Measurements from ENCODE around the gene PTPRN2.
"Not testable (repeated sequence)": the region's sequence is repeated elsewhere in the genome, so short reads cannot be mapped to it uniquely, and the experiment has no call there.

The PTPRN2 gene

DNA sequence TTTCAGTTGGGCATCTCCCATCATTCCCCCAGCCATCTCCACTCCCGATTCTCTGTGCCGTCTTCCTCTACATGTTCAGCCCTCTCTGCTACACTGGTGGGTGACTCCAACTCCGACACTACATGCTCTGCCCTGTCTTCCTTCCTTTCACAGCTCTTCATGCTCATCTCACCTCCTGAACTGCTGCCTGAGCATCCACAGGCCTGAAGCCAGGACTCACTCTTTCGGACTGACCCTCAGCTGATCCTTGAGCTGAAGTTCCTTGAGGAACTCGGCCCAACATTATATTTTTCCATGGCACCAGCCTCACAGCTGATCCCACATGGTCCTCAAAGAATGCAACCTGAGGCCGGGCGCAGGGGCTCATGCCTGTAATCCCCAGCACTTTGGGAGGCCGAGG, 538.4 kb downstream of the PTPRN2 start:
- DNase-seq (ENCODE audit: low spot score): no peak

DNA sequence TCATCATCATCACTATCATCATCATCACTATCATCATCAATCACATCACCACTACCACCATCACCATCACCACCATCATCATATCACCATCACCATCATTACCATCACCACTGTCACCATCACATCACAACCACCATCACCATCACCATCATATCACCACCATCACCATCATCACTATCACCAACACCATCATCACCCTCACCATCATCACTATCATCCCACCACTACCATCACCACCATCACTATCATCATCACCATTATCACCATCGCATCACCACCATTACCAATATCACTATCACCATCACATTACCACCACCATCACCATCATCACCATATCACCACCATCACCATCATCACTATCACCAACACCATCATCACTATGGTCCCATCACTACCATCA, 539.1 kb downstream of the PTPRN2 start:
- no peak for DNase-seq (ENCODE audit: low spot score)

DNA sequence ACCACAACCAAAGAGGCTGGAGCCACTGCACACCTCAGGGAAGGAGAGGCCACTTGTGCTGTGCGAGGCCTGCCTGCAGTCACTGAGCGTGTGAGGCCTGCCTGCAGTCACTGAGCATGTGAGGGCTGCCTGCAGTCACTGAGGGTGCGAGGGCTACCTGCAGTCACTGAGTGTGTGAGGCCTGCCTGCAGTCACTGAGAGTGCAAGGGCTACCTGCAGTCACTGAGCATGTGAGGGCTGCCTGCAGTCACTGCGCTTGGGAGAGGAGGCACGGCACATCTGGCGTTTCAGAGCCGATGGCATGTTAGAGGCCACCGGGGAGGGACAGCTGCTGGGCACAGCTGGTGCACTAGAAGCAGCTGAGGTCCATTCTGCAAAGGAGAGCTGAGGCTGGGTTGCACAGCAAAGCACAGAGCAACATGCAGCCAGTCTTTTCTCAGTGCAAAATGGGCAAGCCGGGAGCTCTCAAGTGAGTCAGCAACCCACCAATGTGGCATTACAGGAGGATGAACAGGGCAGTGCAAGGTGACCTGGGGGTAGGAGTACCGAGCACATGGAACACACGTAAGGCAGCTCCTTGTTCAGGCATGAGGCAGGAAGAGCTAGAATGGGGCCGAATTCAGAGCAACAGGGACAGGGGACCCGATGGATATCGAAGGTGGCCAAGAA, 540.1 kb downstream of the PTPRN2 start:
- no peak for DNase-seq (ENCODE audit: low spot score)

DNA sequence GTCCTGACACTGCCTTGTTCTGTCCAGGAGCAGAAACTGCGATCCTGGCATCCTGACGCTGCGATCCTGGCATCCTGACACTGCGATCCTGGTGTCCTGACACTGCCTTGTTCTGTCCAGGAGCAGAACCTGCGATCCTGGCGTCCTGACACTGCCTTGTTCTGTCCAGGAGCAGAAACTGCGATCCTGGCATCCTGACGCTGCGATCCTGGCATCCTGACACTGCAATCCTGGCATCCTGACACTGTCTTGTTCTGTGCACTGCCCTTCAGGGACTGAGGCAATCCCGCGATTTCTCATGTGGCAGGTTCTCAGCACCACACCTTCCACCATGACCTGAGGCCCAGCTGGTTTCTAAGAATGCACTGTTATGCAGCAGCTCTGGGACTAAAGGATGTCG, 541.4 kb downstream of the PTPRN2 start:
- DNase-seq (ENCODE audit: low spot score): not testable (repeated sequence)

DNA sequence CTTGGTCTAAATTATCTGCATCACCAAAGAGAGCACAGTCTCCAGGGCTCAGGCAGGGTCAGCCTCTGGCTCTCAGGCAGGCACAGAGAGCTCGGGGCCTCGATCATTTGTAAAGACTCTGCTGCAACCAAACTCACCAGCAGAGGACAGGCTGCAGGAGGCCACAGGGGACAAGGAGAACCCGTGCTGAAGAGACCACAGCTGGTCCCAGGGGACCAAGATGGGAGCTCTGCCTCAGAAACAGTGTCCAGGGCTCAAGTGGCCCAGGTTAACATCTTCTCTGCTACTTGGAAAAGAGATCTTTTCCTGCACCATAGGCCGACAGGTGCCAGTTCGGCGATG, 543.2 kb downstream of the PTPRN2 start:
- DNase-seq (ENCODE audit: low spot score): no peak

DNA sequence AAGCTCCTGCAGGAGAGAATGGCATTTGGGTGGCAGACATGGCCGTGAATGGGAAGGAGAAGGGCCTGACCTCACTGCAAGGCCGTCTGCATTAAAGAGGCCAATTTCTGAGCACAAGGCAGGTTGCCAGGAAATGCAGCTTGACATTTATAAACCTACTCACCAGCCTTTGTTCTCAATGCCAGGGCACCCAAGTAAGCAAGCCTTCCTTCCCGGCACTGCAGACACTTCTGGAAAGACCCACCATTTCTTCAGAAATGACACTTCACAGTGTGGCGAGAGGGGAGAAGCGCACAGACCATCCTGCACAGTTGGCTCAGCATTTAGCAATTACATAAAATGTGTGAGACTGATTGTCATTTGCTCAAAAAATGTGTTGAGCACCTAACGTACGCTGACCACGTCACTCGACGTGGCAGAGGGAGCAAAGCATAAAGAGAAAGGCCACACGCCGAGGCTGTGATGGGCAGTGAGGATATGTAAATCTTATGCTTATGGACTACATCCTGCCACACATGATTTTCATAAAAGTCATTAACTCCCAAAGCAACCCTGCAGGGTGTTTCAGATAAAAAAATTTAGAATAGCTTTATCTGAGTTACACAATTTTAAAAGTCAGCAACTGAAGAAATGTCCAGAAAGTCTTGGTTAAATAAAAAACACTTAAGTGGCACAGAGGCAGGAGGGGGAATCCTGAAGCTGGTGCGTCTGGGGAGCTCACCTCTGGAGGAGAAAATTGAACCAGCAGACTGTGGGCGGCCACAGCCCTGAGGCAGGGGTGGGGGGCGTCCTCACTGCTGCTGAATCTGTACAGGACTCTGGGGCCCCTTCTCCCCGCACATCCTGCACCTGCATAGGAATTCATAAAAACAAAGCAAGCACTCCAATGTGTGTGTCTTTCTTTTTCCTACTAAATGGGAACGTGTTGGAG, 543.8 kb downstream of the PTPRN2 start:
- DNase-seq (ENCODE audit: low spot score): no peak

DNA sequence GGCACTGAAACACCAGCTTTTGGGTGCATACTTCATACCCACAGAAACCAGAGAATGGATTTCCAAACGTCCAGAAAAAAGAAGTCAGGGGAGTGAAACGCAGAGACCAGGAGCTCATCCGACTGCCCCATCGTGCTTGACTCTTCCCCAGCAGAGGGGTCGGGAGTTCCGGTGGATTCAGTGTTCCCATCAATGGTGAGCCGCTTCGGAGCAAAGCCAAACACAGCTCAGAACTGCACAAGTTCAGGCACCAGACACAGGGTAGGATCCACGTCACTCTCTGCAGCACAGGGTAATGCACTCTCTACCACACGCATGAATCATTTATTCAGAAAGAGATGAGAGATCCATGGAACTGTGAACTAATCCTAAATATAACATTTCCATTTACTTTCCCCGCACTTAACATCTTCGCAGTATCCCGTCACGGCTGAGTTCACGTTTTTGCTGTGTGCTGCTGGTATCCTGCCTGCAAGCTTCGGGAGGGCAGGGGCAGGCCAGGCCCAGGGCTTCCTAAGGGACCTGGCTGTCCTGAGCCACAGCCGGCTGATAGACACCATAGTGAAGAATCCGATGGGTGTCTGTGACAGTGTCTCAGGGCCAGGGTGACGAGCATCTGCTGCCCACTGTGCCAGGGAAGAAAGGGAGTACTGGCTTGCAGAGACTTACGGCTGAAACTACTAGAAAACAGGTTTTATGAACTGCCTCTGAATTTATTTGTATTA, 545.3 kb downstream of the PTPRN2 start:
- DNase-seq (ENCODE audit: low spot score): no peak

DNA sequence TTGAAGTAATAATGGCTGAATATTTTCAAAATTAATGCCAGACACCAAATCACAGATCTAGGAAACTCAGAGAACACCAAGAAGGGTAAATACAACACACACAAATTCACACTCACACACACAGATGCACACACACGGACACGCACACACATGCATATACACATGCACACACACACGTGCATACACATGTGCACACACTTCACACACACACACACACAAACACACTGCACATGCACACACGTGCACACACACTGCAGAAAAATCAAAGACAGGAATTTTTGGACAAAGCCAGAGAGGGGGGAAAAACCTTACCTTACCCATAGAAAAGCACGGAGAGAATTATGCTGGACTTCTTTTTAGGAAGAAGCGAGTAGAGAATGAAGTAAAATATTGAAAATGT, 547.4 kb downstream of the PTPRN2 start:
- no peak for DNase-seq (ENCODE audit: low spot score)

DNA sequence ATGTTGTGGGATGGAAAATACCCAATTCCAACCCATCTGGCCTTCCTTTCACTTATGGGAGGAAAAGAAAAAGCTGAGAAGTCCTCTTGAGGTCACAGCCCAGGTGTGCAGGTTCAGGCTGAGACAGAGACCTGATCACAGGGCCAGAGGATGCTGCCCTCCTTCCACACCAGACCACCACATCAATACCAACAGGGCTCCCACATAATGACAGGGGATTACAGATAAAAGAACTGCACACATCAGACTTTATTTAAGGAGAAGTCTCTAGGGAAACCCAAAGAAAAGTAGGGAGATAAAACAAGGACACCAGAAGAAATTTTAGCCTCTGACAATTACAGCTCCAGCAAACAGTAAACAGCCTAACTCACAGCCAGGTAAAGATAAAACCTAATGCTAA, 548.4 kb downstream of the PTPRN2 start:
- no peak for DNase-seq (ENCODE audit: low spot score)

DNA sequence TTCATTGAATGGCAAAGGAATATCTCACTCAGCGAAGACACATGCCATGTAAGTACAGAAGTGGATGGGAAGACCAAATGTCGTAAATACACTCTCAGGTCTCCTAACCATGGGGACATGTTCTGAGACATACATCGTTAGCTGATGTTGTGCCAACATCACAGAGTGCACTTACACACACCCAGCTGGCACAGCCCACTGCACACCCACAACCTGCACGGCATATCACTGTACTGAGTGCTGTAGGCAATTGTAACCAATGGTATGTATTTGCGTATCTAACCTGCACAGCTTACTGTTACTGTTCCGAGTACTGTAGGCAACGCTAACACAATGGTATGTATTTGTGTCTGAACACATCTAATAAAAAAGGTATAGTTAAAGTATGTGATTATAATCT, 550.4 kb downstream of the PTPRN2 start:
- no peak for DNase-seq (ENCODE audit: low spot score)

DNA sequence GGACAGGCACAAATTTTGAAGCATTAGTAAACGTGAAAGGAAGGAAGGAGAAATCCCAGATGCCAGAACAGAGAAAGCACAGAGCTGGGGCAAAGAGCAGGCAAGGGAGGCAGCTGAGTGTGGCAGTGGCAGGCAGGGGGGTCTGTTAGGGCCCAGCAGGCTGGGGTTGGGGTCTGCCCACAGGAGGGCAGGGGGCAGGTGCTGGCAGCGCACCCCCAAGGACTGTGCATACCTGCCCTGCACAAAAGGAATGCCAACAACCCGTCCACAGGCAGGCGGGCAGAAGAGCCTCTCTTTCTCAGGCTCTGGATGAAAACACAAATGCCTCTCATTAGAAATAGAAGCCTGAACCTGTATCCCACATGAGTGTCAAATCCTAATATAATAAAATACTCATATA, 552.3 kb downstream of the PTPRN2 start:
- no peak for DNase-seq (ENCODE audit: low spot score)

DNA sequence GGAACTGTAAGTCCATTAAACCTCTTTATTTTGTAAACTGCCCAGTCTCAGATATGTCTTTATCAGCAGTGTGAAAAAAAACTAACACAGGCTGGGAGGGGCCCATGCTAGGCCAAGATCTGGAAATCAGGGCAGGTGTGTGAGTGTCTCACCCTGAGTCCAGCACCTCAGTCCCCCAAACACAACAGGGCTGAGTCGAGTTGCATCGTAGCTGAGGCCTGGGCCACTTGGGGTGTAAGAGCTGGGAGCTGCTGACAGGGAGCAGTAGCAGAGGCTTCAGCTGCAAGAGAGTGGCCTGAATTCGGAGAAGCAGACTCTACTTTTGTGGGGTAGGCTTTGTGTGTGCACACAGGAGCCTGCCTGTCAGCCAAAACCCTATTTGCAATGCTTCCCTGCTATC, 553.1 kb downstream of the PTPRN2 start:
- no peak for DNase-seq (ENCODE audit: low spot score)

DNA sequence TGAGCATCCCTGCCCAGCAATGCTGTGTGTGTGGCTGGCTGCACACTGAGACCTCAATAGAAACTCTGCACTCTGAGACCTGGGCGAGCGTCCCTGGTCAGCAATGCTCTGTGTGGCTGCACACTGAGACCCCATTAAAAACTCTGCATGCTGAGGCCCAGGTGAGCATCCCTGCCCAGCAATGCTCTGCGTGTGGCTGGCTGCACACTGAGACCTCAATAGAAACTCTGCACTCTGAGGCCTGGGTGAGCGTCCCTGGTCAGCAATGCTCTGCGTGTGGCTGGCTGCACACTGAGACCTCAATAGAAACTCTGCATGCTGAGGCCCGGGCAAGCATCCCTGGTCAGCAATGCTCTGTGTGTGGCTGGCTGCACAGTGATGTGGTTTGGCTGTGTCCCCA, 553.7 kb downstream of the PTPRN2 start:
- not testable (repeated sequence) for DNase-seq (ENCODE audit: low spot score)

DNA sequence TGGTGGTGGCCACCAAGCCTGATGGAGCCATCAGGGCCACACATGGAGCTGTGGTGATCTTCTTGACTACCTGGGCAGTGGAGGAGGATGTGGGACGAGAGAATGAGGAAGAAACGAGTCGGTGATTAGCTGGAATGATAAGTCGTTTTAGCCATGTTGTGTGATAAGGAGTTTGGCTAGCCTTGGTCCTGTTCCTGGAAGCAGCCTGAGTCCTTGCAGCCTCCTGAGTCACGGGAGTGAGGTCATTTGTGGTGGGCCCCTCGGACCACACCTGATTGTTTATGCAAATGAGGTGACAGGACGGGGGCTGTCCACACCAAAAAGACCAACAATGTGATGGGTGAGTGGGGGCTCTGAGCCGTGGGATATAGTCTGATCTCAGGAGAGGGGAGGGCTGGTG, 554.4 kb downstream of the PTPRN2 start:
- DNase-seq (ENCODE audit: low spot score): no peak

DNA sequence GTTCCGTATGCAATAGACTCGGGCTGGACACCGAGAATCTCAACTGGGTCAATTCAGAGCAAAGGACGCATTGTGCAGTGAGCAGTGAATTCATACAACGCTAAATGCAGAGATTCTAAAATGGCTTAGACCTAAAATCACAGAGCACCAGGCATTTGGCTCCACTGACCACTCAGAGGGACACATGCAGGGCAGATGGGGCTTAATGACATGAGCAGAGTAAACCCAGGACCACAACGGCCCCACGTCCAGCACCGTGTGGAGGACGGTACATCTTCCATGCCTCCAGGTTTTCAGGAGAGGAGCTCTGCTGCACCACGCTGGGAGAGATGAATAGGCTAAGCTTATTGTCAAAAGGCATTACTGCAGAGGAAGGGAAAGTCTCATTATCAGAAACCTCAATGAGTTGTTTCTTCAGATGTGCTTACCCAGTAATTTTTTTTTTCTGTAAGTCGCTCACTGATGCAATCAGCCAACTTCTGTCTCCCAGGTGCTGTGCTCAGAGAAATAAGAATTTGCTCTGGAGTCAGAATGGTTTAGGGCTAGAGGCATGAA, 555.0 kb downstream of the PTPRN2 start:
- no peak for DNase-seq (ENCODE audit: low spot score)

DNA sequence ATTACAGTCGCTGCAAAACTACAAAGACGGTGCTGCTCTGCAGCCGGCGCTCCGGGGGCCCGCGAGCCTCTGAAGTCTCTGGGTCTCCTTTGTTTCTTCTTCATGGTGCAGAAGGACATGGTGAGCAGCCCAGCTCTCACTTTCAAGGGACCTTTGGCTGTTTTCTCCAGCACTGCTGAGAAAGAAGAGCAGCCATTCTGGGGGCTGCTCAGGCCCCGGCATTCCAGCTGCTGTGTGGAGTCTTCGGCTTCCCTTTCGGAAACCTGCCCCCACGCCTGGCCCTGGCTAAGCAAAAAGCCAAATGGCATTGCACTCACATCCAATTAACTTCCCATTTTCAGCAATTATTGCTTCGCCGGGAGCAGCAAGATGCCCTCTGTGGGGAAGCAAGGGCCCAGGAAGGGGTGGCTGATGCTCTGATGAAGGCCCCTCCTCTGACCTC, 555.7 kb downstream of the PTPRN2 start:
- no peak for DNase-seq (ENCODE audit: low spot score)

DNA sequence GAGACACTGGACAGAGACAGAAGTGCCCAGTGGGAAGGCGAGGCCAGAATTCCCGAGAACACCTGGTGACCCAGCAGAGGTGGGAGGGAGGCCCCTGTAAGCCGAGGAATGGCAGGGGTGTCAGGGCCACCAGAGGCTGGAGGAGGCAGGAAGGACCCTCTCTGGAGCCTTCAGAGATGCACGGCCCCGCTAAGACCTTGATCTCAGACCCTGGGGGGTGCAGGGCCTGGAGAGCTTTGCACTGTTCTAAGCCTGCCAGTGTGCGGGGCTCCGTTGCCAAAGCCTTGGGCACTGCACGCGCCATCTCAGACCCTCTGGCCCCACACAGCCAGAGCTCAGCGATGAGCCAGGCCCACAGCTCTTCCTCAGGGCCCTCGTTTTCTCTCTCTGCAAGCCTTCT, 557.1 kb downstream of the PTPRN2 start:
- DNase-seq (ENCODE audit: low spot score): no peak

DNA sequence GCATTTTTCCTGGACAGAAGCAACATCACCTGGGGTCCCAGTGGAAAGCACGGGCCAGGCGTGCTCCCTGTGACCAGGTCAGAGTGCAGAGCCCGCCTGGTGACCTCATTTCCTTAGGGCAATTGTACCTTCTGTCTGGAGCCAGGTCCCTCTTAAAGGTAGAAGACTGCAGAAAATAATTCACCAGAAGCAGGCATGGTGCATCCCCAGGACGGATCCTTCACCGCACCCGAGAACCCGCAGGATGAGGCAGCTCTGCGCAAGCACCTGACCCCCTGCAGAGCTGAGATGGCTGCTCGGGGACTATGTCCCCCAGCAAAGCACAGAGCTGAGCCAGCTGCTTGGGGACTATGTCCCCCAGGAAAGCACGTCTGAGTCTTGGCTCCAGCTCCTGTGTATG, 557.6 kb downstream of the PTPRN2 start:
- no peak for DNase-seq (ENCODE audit: low spot score)

DNA sequence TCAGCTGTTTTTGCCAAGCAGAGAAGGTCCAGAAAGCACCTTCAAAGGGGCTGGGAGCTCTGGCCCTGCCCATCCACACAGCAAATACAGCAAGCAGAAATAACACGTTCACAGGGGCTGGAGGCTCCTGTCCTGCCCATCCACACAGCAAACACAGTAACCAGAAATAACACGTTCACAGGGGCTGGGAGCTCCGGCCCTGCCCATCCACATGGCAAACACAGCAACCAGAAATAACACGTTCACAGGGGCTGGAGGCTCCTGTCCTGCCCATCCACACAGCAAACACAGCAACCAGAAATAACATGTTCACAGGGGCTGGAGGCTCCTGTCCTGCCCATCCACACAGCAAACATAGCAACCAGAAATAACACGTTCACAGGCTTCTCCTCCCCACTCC, 558.1 kb downstream of the PTPRN2 start:
- no peak for DNase-seq (ENCODE audit: low spot score)

DNA sequence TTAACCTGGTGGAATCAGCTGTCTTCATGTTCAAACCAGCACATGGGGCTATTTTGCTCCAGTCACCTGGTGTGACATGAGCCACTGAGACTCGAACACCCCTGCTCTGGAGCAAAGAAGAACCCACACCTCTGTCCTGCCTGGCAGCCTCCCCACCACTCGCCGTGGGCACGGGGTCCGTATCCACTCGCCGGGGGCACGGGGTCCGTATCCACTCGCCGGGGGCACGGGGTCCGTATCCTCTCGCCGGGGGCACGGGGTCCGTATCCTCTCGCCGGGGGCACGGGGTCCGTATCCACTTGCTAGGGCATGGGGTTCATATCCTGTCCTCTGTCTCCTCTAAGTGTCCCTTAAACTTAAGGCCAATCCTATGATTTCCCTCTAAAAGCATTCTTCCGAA, 558.7 kb downstream of the PTPRN2 start:
- DNase-seq (ENCODE audit: low spot score): no peak

DNA sequence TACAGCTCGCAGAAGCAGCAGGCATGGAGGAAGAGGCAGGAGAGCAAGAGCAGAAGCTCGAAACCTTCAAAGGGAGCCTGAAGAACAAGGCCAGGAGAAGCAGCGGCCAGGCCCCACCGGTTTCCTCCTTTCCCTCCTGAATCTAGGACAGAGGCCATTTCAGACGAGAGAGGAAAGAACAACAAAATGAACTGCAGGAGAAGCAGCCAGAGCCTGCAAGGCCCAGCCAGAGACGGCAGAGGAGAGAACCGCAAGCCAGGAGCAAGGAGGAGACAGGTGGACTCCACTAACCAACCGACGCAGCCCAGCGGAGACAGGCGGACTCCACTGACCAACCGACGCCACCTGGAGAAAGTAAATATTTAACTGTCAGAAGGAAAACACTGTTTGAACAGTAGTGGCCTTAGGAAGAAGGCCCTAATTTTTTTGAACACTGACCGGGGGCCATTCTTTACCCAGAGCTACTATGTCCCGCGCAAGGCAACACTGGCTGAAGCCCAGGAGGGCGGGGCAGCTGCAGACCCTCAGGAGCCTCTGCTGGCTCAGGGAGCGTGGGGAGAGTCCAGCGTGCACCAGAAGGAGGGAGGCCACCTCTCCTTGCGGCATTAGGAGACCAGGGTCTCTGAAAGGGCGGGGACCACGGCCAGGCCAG, 559.2 kb downstream of the PTPRN2 start:
- no peak for DNase-seq (ENCODE audit: low spot score)

DNA sequence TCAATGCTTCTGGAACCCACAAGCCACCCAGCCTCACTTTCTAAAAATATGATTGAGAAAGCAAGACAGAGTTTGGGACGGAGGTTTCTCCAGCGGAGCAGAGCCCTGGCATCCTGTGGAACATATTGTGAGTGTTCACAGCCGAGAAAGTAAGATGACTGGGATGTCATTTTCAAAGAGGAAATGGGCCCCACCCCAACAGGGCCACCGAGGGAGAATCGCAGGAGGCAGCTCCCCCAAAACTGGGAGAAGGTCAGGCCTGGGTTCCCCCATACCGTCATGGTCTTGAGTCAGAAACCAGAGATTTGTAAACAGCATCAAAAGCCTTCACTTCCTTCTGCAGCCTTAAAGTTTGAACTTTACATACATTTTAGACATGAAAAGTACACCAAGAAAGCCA, 560.0 kb downstream of the PTPRN2 start:
- DNase-seq (ENCODE audit: low spot score): no peak

Data from D341Med (cell line).